Parathyroid adenoma (tissue), 2 donors: Measurements from ENCODE around the gene INO80E.

ENCODE experiments used
- H2AFZ ChIP-seq: fragments of 300-600 bp; sonication (generic); one replicate; pipeline ENCODE4 v1.7.0; 2017; ENCODE audit warnings: antibody characterized with exemption, mild to moderate bottlenecking
- H3K27ac ChIP-seq: fragments of 300-600 bp; sonication (generic); one replicate; pipeline ENCODE4 v1.7.0; 2017
- H3K27me3 ChIP-seq: fragments of 300-600 bp; sonication (generic); one replicate; pipeline ENCODE4 v1.7.0; 2017; ENCODE audit warnings: low read length; ENCODE audit not compliant: control insufficient read depth, insufficient read depth
- H3K36me3 ChIP-seq: fragments of 300-600 bp; sonication (generic); one replicate; pipeline ENCODE4 v1.7.0; 2017; ENCODE audit warnings: low read length; ENCODE audit not compliant: control insufficient read depth, insufficient read depth
- H3K4me1 ChIP-seq: fragments of 300-600 bp; sonication (generic); one replicate; pipeline ENCODE4 v1.7.0; 2017; ENCODE audit warnings: control low read depth
- H3K4me2 ChIP-seq: fragments of 300-600 bp; sonication (generic); one replicate; pipeline ENCODE4 v1.7.0; 2017; ENCODE audit warnings: low read length
- H3K4me3 ChIP-seq: fragments of 300-600 bp; sonication (generic); one replicate; pipeline ENCODE4 v1.7.0; 2017; ENCODE audit warnings: low read depth, low read length
- H3K79me2 ChIP-seq: fragments of 300-600 bp; sonication (generic); one replicate; pipeline ENCODE4 v1.7.0; 2017; ENCODE audit warnings: control low read depth
- H3K9ac ChIP-seq: fragments of 300-600 bp; sonication (generic); one replicate; pipeline ENCODE4 v1.7.0; 2017; ENCODE audit warnings: mild to moderate bottlenecking
- H3K9me3 ChIP-seq: fragments of 300-600 bp; sonication (generic); one replicate; pipeline ENCODE4 v1.7.0; 2017; ENCODE audit warnings: low read length; ENCODE audit not compliant: control insufficient read depth
- CTCF ChIP-seq: fragments of 300-600 bp; sonication (generic); IDR thresholded peaks from one replicate; pipeline ENCODE4 v1.7.0; 2017; ENCODE audit warnings: antibody characterized with exemption, mild to moderate bottlenecking
- donor health status: primary hyperparathyroidism.

INO80E gene, protein sequence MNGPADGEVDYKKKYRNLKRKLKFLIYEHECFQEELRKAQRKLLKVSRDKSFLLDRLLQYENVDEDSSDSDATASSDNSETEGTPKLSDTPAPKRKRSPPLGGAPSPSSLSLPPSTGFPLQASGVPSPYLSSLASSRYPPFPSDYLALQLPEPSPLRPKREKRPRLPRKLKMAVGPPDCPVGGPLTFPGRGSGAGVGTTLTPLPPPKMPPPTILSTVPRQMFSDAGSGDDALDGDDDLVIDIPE

DNA sequence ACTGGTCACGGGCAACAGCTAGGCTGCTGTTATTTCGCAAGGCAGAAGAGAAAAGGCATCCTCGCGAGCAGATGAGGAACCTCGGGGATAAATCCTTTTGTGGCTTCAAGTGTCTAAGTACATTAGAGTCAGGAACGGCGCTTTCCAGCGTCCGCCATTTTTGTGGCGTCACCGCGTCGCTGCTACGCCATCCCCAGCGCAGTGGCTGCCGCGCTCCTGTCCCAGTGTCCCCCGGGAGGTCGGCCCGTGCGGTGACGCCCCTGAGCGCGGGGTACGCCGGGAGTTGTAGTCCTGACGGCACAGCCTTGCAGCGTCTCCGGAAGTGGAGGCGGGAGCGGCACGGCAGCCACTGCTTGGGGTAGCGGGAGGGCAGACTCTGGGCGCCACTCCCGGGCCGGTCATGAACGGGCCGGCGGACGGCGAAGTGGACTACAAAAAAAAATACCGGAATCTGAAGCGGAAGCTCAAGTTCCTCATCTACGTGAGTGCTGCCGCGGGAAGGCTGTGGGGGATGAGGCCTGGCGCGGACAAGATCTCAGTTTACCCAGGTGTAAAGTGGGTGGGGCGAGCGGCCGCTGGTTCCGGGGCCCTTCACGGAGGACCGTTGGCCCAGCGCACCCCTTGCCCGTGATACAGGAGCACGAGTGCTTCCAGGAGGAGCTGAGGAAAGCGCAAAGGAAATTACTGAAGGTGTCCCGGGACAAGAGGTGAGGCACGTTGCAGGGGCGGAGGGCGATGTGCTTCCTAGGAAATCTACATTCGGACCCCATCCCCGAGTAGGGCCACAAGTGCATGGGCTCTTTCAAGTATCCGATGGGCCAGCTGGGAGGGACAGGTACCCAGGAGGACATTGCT lies at the start of gene INO80E:
Gene INO80E (plus strand): TSS at position 331 of the 855 bp plus-strand sequence. CDS start 70 bp downstream, at position 401.
- no peaks in the 10 kb centered on the region for H3K27me3 ChIP-seq
- H3K79me2 ChIP-seq = peaks cover 5% of the 10 kb centered on the region
- peak within 1 kb of the TSS; percentile 71 for H3K4me2 ChIP-seq
- H3K9me3 ChIP-seq = no peaks in the 10 kb centered on the region
- peaks cover 10% of the 10 kb centered on the region for H3K4me1 ChIP-seq
- peak; percentile 9 for TF ChIP-seq CTCF
- H3K4me3 ChIP-seq = peak within 1 kb of the TSS; percentile 90
- peak within 1 kb of the TSS; percentile 99 for H2AFZ ChIP-seq
- peak within 1 kb of the TSS; percentile 88 for H3K9ac ChIP-seq
- peak within 1 kb of the TSS; percentile 98 for H3K27ac ChIP-seq
- H3K36me3 ChIP-seq = no peaks in the 10 kb centered on the region

- Histone ChIP-seq H3K79me2 (no peaks in the 10 kb centered on the region), H3K4me1 (peaks cover 15% of the 10 kb centered on the region), H3K9ac (no peak overlapping the region), H3K4me2 (no peak overlapping the region), H3K4me3 (no peak overlapping the region), H3K27ac (no peak overlapping the region), H3K27me3 (no peaks in the 10 kb centered on the region), H3K36me3 (no peaks in the 10 kb centered on the region), H2AFZ (no peak overlapping the region), H3K9me3 (no peaks in the 10 kb centered on the region)
- no peak for TF ChIP-seq CTCF
Observed at GRCh38 chr16:29947897-29948296, 48.1 kb upstream of the INO80E start.

- H3K9ac ChIP-seq = no peak overlapping the region
- no peaks in the 10 kb centered on the region for H3K36me3 ChIP-seq
- no peaks in the 10 kb centered on the region for H3K79me2 ChIP-seq
- no peaks in the 10 kb centered on the region for H3K27me3 ChIP-seq
- no peaks in the 10 kb centered on the region for H3K4me1 ChIP-seq
- no peak for TF ChIP-seq CTCF
- H2AFZ ChIP-seq = no peak overlapping the region
- no peaks in the 10 kb centered on the region for H3K9me3 ChIP-seq
- no peak overlapping the region for H3K27ac ChIP-seq
- H3K4me3 ChIP-seq = no peak overlapping the region
- no peak overlapping the region for H3K4me2 ChIP-seq
Observed at GRCh38 chr16:29950806-29951461, 45.1 kb upstream of the INO80E start.

- no peaks in the 10 kb centered on the region for H3K36me3 ChIP-seq
- no peaks in the 10 kb centered on the region for H3K4me1 ChIP-seq
- H3K9ac ChIP-seq = no peak overlapping the region
- H2AFZ ChIP-seq = no peak overlapping the region
- no peaks in the 10 kb centered on the region for H3K27me3 ChIP-seq
- no peak overlapping the region for H3K4me3 ChIP-seq
- no peak overlapping the region for H3K27ac ChIP-seq
- TF ChIP-seq CTCF = no peak
- H3K9me3 ChIP-seq = no peaks in the 10 kb centered on the region
- H3K4me2 ChIP-seq = no peak overlapping the region
- no peaks in the 10 kb centered on the region for H3K79me2 ChIP-seq
Observed at GRCh38 chr16:29951625-29952365, 44.2 kb upstream of the INO80E start.
